Right atrium auricular region (tissue), 2 donors: ENCODE measurements around the gene NXPH4. TPM values are rescaled to one million over a fixed set of nuclear protein-coding genes. Genes with fewer than 3 reads are reported as not detected.

ENCODE experiments used
- DNase-seq: peaks from one replicate; pipeline ENCODE4 v3.0.0-alpha.2; 2019; ENCODE audit warnings: low spot score
- H3K27ac ChIP-seq, 2 donors: fragments of 200-600 bp; sonication (generic); 1 replicate in 1 of 2; 2 replicates in 1 of 2; pipeline ENCODE4 v1.5.1; 2016 to 2019
- H3K27me3 ChIP-seq, 2 donors: fragments of 200-600 bp; sonication (generic); one replicate each; pipeline versions ENCODE4 v1.5.1 to v1.6.0; 2017 to 2019
- H3K36me3 ChIP-seq: fragments of 200-600 bp; sonication (generic); one replicate; pipeline ENCODE4 v1.5.1; 2016
- H3K4me1 ChIP-seq, 2 donors: fragments of 200-600 bp; sonication (generic); one replicate each; pipeline versions ENCODE4 v1.5.1 to v1.6.0; 2017 to 2019
- H3K4me3 ChIP-seq, 2 donors: fragments of 200-600 bp; sonication (generic); 1 replicate in 1 of 2; 2 replicates in 1 of 2; pipeline ENCODE4 v1.5.1; 2017 to 2019; ENCODE audit warnings: mild to moderate bottlenecking in 1 of 2, moderate library complexity in 1 of 2
- H3K9me3 ChIP-seq, 2 donors: fragments of 200-600 bp; sonication (generic); one replicate each; pipeline ENCODE4 v1.5.1; 2019
- total RNA-seq, 2 donors: library from RNA; depleted of rRNA; stranded (reverse); fragments of >200 nt; gene quantifications; one replicate each; pipeline ENCODE4 v1.1.0, GENCODE V29; 2016
- TF ChIP-seq, protein P1 (sequence below), 2 donors: fragments of 200-600 bp; sonication (generic); IDR thresholded peaks; one replicate each; pipeline ENCODE4 v1.5.1; 2019; ENCODE audit warnings: antibody characterized with exemption in 2 of 2

Gene NXPH4
- total RNA-seq, 2 donors from 2014 or later = 0.28 to 1.1 TPM

DNA sequence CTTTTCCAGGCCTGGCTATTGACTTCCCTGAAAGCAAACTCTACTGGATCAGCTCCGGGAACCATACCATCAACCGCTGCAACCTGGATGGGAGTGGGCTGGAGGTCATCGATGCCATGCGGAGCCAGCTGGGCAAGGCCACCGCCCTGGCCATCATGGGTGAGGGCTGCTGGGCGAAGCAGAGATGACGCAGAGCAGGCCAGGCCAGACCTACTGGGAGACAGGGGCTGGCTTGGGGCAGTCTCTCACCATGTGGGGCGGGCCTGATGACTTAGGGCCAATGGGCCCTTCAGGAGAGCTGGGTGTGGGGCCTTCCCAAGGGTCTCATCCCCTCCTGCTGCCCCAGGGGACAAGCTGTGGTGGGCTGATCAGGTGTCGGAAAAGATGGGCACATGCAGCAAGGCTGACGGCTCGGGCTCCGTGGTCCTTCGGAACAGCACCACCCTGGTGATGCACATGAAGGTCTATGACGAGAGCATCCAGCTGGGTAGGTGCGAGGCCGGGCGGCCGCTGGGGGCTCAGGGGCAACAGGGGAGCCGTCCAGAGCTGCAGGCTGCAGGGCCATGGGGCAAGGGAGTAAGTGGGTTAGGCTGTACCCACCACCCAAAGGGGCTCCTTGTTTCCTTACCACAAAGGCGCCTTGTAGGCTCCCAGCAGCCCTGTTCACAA is 36.1 kb upstream of the NXPH4 start:
- Histone ChIP-seq H3K4me1 (no peaks in the 10 kb centered on the region), H3K27me3 (no peaks in the 10 kb centered on the region), H3K27ac (no peak overlapping the region), H3K4me3 (no peak overlapping the region), H3K36me3 (peaks cover 87% of the 10 kb centered on the region), H3K9me3 (no peaks in the 10 kb centered on the region)
- DNase-seq = no peak
- TF ChIP-seq, protein P1, sequence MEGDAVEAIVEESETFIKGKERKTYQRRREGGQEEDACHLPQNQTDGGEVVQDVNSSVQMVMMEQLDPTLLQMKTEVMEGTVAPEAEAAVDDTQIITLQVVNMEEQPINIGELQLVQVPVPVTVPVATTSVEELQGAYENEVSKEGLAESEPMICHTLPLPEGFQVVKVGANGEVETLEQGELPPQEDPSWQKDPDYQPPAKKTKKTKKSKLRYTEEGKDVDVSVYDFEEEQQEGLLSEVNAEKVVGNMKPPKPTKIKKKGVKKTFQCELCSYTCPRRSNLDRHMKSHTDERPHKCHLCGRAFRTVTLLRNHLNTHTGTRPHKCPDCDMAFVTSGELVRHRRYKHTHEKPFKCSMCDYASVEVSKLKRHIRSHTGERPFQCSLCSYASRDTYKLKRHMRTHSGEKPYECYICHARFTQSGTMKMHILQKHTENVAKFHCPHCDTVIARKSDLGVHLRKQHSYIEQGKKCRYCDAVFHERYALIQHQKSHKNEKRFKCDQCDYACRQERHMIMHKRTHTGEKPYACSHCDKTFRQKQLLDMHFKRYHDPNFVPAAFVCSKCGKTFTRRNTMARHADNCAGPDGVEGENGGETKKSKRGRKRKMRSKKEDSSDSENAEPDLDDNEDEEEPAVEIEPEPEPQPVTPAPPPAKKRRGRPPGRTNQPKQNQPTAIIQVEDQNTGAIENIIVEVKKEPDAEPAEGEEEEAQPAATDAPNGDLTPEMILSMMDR (IDR thresholded peaks at IDR 0.05) = no peak

DNA sequence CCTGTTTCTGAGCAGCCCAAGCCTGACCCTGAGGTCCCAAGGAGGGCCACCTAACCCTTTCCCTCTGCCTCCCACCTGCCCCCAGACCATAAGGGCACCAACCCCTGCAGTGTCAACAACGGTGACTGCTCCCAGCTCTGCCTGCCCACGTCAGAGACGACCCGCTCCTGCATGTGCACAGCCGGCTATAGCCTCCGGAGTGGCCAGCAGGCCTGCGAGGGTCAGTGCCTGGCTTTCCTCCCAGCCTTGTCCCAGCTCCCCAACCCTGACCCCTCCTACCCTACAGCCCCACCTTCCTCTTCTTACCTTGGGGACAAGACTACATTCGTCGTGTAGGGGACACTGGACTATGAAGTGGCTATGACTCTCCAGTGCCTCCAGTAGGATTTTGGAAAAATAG is 35.5 kb upstream of the NXPH4 start:
- Histone ChIP-seq H3K4me1 (no peaks in the 10 kb centered on the region), H3K27ac (no peak overlapping the region), H3K36me3 (peaks cover 89% of the 10 kb centered on the region), H3K9me3 (no peaks in the 10 kb centered on the region), H3K4me3 (no peak overlapping the region), H3K27me3 (no peaks in the 10 kb centered on the region)
- TF ChIP-seq, protein P1 (IDR thresholded peaks at IDR 0.05) = no peak
- DNase-seq = no peak

DNA sequence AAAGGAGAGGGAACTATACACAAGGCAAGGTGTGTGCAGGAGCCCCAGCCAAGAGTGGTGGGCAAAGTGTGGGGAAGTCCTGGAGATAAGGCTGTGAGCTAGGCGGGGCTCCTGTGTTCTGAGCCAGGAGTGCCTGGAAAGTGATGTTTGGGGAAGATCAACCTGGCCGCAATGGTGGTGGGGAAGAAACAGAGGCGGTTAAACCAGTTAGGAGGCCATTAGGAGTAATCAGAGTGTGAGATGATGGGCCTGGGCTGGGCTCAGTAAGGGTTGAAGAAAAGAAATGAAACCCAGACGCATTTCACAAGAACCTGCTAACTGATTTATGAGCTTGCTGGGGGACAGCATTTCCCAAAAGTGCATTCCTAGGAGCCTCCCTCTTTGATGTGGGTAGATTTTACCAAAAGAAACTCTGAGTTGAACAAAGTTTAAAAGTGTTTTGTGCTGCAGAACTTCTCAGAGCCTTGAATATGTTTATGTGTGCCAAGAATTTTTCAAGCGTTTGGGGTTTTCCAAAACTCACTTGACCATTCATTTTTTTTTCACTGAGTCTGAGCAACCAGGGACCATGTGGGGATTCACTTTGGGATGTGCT is 34.9 kb upstream of the NXPH4 start:
- TF ChIP-seq, protein P1 (IDR thresholded peaks at IDR 0.05) = no peak
- no peak overlapping the region for H3K27ac ChIP-seq
- H3K4me1 ChIP-seq = no peaks in the 10 kb centered on the region
- peaks cover 89% of the 10 kb centered on the region for H3K36me3 ChIP-seq
- no peak for DNase-seq
- H3K27me3 ChIP-seq = no peaks in the 10 kb centered on the region
- no peak overlapping the region for H3K4me3 ChIP-seq
- no peaks in the 10 kb centered on the region for H3K9me3 ChIP-seq

DNA sequence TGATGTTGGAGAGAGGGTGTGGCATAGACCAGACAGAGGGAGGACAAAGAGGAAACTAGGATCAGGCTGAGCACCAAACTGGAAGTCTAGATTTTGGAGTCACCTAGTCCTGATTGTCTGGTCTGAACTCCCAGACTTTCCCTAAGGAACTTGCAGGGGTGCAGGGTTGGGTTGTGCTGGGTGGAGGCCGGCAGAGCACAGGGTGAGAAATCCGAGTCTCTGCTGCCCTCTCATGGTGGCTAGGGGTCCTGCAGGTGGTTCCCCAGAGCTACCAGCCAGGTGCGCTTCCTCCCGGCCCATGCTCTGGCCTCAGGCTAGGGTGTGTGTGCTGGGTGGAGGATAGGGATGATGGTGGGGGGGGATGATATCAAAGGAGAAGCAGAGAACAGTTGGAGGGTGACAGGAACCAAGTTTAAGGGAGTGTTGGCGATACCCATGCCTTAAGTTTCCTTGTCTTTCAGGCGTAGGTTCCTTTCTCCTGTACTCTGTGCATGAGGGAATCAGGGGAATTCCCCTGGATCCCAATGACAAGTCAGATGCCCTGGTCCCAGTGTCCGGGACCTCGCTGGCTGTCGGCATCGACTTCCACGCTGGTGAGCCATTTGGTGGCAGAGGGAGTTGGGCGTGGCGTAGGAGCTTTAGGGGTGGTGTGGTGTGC is 33.5 kb upstream of the NXPH4 start:
- Histone ChIP-seq H3K9me3 (no peaks in the 10 kb centered on the region), H3K27ac (no peak overlapping the region), H3K4me1 (no peaks in the 10 kb centered on the region), H3K36me3 (peaks cover 88% of the 10 kb centered on the region), H3K4me3 (no peak overlapping the region), H3K27me3 (no peaks in the 10 kb centered on the region)
- peak; percentile 72 for DNase-seq
- TF ChIP-seq, protein P1 (IDR thresholded peaks at IDR 0.05) = peak; percentile 77 to 90

DNA sequence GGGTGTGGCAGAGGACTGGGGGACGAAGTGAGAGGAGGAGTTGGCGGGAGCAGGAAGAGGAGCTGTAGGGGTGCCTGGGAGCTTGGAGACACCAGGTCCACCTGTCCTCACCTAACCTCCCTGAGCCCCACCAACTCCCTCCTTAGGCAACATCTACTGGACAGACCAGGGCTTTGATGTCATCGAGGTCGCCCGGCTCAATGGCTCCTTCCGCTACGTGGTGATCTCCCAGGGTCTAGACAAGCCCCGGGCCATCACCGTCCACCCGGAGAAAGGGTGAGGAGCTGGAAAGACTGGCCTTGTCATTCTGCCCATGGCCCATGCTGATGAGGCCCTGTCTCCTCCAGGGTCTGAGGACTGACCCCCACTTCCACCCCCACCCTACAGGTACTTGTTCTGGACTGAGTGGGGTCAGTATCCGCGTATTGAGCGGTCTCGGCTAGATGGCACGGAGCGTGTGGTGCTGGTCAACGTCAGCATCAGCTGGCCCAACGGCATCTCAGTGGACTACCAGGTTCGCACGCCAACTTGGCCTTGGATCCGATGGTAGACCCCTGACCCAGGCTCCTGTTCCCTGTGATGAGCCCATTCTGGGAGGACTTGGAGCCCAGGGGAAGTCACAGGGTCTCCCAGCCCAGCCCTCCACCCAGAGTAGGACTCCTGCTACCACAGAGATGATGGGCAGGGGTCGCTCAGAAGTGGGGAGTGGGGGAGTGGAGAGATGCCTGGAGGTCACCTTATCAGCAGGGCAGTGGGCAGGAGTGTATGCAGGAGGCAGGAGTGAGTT is 32.5 kb upstream of the NXPH4 start:
- Histone ChIP-seq H3K36me3 (peaks cover 85% of the 10 kb centered on the region), H3K4me1 (no peaks in the 10 kb centered on the region), H3K4me3 (no peak overlapping the region), H3K27ac (no peak overlapping the region), H3K9me3 (no peaks in the 10 kb centered on the region), H3K27me3 (no peaks in the 10 kb centered on the region)
- TF ChIP-seq, protein P1 (IDR thresholded peaks at IDR 0.05) = no peak
- no peak for DNase-seq
